CD4-positive, alpha-beta T cell treated with Interleukin-6 at 100 ng/mL for 8 hours (primary cell): ENCODE data around the gene C16orf78.
"Not testable (repeated sequence)": the region's sequence is repeated elsewhere in the genome, so short reads cannot be mapped to it uniquely, and the experiment has no call there.

Source experiments
- DNase-seq: peaks from one replicate; pipeline ENCODE4 v3.0.0-alpha.2; 2020; ENCODE audit warnings: mixed read lengths, low spot score

C16orf78 gene

GRCh38 chr16:49349446-49350168, 24.0 kb upstream of the C16orf78 start:
- no peak for DNase-seq

- DNase-seq: peak; percentile 8
These were observed 23.1 kb upstream of the C16orf78 start for GRCh38 chr16:49350265-49351095.

DNA sequence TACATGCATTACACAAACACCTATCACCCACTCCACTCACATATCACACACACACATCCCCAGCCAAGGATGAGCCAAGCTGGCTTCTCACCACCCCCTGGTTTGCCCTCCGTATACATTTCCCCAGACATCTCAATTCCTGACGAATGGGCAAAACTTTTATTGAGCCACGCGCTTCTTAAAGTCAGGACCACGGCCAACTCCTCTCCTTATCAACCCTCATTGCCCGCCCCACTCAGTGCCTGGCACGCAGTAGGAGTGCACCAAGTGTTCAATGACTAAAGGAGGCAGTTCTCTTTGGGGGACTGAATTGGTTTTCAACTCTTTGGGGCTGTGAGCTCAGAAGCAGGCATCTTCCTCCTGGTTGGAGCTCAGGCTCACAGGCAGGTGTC, 22.5 kb upstream of the C16orf78 start:
- no peak for DNase-seq

DNA sequence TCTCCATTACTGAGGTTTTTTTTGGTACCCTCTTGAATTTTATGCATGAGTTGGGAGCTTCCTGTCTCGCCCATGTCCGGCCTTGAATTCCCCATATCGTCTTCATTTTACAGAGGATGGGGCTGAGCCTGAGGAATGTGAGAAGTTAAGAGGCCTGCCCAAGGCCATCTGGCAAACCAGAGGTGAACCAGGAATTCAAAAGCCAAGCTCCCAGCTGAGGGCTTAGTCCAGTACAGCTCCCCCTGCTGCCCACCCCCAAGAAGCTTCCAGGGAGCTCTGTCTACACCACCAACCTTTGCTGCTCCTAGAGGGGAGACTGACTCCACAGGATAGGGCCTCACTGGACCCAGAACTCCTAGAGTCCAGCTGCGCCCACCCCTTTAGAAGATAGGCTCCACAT, 20.7 kb upstream of the C16orf78 start:
- no peak for DNase-seq

DNA sequence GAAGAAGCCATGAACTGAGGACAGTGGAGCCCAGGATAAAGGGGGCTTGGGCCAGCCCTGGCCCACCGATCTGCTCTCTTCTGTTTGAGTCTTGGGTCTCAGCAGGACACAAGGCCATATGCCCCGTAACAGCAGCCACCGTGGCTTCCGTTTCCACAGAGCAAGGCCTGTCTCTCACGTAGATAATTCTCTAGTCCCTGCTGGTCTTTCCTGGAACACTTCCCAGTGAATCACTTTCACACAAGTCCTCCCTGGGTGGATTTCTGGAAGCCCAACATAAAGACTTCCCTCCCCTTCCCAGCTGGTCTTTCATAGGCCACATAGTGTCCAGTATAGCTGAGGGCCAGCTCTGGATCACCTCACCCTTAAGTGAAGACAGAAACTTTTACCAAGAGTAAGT, 19.9 kb upstream of the C16orf78 start:
- DNase-seq: no peak

DNA sequence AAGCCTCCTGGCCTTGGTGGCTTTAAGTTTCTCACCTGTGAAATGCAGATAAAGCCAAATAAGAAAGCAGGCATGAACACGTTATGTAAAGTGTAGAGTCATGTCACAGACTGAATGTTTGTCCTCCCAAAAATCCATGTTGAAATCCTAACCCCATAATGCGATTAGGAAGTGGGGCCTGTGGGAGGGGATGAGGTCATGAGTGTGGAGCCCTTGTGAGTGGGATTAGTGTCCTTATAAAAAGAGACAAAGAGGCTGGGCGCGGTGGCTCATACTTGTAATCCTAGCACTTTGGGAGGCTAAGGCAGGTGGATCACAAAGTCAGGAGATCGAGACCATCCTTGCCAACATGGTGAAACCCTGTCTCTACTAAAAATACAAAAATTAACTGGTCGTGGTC, 19.5 kb upstream of the C16orf78 start:
- DNase-seq: no peak

- DNase-seq: no peak
These were observed 18.6 kb upstream of the C16orf78 start for GRCh38 chr16:49354991-49355390.

GRCh38 chr16:49355933-49356665, 17.5 kb upstream of the C16orf78 start:
- DNase-seq: no peak

GRCh38 chr16:49356728-49357488, 16.7 kb upstream of the C16orf78 start:
- no peak for DNase-seq

DNA sequence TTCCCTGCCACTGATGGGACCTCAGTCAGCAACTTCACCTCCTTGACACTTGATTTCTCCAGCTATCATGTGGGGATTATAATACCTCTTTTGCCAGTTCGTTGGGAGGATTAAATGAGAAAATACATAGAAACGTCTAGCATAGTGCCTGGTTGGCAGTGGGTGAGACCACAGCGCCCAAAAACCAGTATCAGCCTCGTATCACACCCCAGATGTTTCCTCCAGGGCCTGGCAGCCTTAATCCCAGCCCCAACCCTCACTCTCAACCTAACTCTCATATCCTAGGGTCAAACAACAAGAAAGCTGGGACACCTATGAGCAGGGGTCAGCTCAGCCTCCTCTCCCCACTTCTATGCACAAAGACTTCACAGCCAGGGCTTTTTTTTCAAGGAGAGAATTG, 14.0 kb upstream of the C16orf78 start:
- DNase-seq: no peak

DNA sequence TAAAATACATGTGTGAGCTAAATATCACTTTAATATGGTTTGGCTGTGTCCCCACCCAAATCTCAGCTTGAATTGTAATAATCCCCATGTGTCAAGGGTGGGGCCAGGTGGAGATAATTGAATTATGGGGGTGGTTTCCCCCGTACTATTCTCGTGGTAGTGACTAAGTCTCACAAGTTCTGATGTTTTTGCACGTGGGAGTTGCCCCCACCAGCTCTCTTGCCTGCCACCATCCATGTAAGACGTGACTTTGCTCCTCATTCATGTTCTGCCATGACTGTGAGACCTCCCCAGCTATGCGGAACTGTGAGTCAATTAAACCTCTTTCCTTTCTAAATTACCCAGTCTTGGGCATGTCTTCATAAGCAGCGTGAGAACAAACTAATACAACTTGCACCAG, 11.9 kb upstream of the C16orf78 start:
- DNase-seq: not testable (repeated sequence)

DNA sequence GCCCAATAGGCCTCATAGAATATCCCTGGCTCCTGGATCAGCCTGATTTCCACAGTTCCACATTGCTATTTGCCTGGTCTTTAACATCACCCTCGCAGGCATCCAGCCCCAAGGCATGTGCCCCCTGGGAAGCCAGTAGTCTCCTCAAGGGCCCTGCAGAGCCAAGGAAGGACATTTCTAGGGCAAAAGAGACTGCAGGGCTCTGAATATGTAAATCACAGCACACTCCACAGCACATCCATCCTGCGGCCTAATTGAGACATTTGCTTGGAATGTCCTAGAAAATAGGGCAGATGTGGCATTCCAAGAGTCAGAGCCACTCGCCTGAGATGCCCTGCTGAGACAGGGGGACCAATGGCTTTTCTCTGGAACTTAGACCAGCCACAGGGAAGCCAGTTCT, 11.4 kb upstream of the C16orf78 start:
- DNase-seq: no peak

- no peak for DNase-seq
These were observed 7.7 kb upstream of the C16orf78 start for GRCh38 chr16:49365711-49366509.

GRCh38 chr16:49366669-49367068, 6.9 kb upstream of the C16orf78 start:
- no peak for DNase-seq

- no peak for DNase-seq
These were observed 3.7 kb upstream of the C16orf78 start for GRCh38 chr16:49369651-49370611.

DNA sequence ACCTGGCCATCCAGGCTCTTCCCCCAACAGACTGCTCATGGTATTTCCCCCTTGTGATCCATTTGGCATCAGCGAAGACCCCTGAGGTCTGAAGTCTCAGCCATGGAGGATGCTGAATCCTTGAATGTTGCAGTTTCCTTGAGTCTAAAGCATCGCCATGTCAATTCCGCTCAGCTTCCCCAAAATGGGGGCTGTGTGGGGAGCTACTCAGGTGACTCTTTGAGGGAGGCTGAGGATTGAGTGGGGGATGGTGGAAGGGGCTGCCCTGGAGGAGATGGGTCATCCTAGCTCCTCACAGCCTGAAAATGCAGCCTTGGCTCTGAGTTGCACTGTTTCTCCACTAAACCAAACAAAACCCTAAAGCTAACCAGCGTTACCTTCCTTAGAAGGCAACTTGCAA, 2.6 kb downstream of the C16orf78 start:
- DNase-seq: no peak

DNA sequence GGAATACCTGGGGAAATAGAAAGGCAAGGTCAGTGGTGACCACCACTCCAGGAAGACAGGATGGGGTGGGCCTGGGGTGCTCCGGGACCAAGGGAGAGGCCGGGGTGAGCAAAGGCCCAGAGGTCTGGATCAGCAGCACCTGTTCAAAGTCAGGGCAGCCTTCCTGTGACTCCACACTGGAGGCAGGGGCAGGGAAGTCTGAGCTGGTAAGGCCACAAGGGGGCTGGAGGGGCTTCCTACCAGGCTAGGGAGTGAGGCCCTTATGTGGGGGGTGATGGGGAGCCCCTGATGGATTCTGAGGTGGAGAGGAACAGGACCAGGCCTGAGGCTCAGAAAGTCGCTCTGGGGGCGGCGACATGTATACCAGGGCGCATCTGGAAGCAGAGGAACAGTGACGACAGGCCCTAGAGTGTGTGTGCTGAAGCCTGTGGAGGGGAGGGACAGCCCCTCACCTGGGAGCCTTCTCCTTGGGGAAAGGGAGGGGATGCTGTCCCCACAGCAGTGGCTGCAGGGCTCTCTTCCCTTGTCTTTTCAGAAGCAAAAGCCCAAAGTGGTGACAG, 3.7 kb downstream of the C16orf78 start:
- DNase-seq: no peak

DNA sequence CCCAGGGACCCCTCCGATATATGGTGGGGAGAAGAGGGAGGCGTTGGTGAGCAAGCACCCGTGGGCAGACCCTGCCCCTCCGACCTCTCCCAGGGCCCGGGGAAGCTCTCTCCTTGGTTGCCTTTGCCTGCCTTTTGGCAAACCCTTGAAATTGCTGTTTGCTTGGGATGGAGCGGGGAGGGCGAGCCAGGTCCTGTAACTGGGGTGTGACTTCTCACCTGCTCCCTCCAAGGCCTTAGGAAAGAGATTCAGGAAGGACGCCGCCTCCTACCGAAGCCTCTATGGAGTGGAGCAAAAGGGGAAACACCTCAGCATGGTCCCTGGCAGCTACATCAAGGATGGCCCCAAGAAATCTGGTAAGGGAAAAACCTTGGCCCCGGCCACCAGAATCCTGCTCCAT, 4.6 kb downstream of the C16orf78 start:
- no peak for DNase-seq

DNA sequence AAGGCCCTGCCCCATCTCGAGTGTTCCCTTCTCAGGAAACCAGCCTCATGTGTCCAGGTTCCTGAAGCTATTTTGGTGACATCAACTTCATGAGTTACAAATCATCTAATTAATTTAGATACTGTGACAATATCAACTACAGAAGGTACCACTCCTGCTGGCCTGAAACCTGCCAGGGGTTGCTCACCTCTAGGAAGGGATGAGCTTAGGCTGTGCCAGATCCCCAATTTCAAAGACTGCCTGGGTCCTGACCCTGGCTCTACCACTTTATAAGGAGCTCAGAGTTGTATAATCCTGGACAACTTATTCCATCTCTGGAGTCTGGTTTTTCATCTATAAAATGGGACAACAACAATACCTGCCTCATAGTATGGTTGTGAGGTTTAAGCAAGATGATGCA, 5.2 kb downstream of the C16orf78 start:
- DNase-seq: no peak

GRCh38 chr16:49382916-49383315, 9.3 kb downstream of the C16orf78 start:
- DNase-seq: no peak
